Measurements from ENCODE around the gene CTNND2. TPM values are rescaled to one million over a fixed set of nuclear protein-coding genes. Genes with fewer than 3 reads are reported as not detected.

The CTNND2 gene
- total and polyA plus RNA-seq, 4 donors, result 0.05 to 0.50 (median 0.27) TPM

DNA sequence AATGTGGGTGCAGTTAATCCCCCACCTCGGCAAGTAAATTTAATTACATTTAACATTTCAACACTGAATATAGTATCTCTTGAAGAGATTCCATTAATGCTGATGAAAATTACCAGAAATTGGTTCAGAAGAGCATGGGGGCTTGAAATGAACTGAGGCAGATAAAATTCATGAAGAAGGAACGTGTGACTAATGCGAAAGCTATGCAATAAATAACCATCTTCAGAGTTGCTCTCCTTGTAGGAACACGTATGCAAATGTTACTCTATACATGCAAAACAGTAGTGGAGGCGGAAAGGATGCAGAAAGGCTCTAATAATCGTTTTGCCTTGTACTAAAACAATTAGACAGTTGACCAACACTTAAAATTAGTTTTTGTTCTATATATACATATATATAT lies 320.2 kb downstream of the CTNND2 start:
- Histone ChIP-seq H3K27ac (ENCODE audit: low read depth in 1 of 2, low read length in 2 of 2) (no peak overlapping the region), H3K4me1 (ENCODE audit: control insufficient read depth in 4 of 4, insufficient read depth in 4 of 4, low read length in 3 of 4) (no peaks in the 10 kb centered on the region), H3K9me3 (ENCODE audit: control insufficient read depth in 4 of 4, low read length in 3 of 4) (no peaks in the 10 kb centered on the region), H3K36me3 (ENCODE audit: control insufficient read depth in 4 of 4, insufficient read depth in 3 of 4, low read depth in 1 of 4, low read length in 3 of 4) (no peaks in the 10 kb centered on the region), H3K4me3 (ENCODE audit: low read depth in 1 of 3, low read length in 3 of 3) (no peak overlapping the region), H3K9ac (ENCODE audit: low read depth in 1 of 2, low read length in 2 of 2) (no peak overlapping the region), H3K27me3 (ENCODE audit: control insufficient read depth in 4 of 4, insufficient read depth in 4 of 4, low read length in 3 of 4) (no peaks in the 10 kb centered on the region)
- DNase-seq (ENCODE audit: low spot score), result no peak
- WGBS, result 78% methylated on average over 6 of the region's 6 CpGs
- TF ChIP-seq, protein P1, sequence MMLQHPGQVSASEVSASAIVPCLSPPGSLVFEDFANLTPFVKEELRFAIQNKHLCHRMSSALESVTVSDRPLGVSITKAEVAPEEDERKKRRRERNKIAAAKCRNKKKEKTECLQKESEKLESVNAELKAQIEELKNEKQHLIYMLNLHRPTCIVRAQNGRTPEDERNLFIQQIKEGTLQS (IDR thresholded peaks at IDR 0.05), result no peak
- TF ChIP-seq FOXA2 (IDR thresholded peaks at IDR 0.05) (no peak), TAF1 (conservative IDR thresholded peaks at IDR 0.05) (no peak), RXRA (IDR thresholded peaks at IDR 0.05) (no peak), REST (IDR thresholded peaks at IDR 0.05) (no peak), SP1 (IDR thresholded peaks at IDR 0.05) (no peak), YY1 (IDR thresholded peaks at IDR 0.05) (no peak), CTCF (IDR thresholded peaks at IDR 0.05; ENCODE audit: low read depth, low read length, missing input control) (no peak), GABPA (IDR thresholded peaks at IDR 0.05 in 1 of 2, conservative IDR thresholded peaks at IDR 0.05 in 1 of 2) (no peak), NR2F2 (IDR thresholded peaks at IDR 0.05) (no peak), RAD21 (IDR thresholded peaks at IDR 0.05) (no peak)

DNA sequence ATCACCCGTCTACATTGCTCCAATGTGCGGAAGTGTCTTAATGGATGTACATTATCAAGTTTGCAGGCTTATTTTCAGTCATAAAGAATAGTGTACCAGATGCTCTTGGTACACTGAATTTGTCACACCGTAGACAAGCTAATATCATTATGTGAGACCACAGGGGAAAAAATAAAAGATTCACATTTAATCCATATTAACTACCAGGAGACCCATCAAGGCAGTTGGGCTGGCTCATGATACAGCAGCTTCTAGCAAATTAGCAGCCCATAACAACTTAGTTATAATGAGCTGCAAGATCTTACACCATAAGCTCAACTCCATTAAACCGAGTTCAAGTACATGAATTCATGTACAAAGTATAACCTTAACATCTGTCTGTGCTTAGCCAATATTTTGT lies 324.9 kb downstream of the CTNND2 start:
- Histone ChIP-seq H3K9ac (ENCODE audit: low read depth in 1 of 2, low read length in 2 of 2) (no peak overlapping the region), H3K27me3 (ENCODE audit: control insufficient read depth in 4 of 4, insufficient read depth in 4 of 4, low read length in 3 of 4) (no peaks in the 10 kb centered on the region), H3K36me3 (ENCODE audit: control insufficient read depth in 4 of 4, insufficient read depth in 3 of 4, low read depth in 1 of 4, low read length in 3 of 4) (no peaks in the 10 kb centered on the region), H3K9me3 (ENCODE audit: control insufficient read depth in 4 of 4, low read length in 3 of 4) (no peaks in the 10 kb centered on the region), H3K27ac (ENCODE audit: low read depth in 1 of 2, low read length in 2 of 2) (no peak overlapping the region), H3K4me3 (ENCODE audit: low read depth in 1 of 3, low read length in 3 of 3) (no peak overlapping the region), H3K4me1 (ENCODE audit: control insufficient read depth in 4 of 4, insufficient read depth in 4 of 4, low read length in 3 of 4) (no peaks in the 10 kb centered on the region)
- 90% methylated on average over 4 of the region's 4 CpGs for WGBS
- DNase-seq (ENCODE audit: low spot score), result no peak
- TF ChIP-seq EGR1 (IDR thresholded peaks at IDR 0.05; ENCODE audit: low read depth in 2 of 2) (no peak), NR2F2 (IDR thresholded peaks at IDR 0.05) (no peak), TAF1 (conservative IDR thresholded peaks at IDR 0.05) (no peak), SP1 (IDR thresholded peaks at IDR 0.05) (no peak), RAD21 (IDR thresholded peaks at IDR 0.05) (no peak), FOXA2 (IDR thresholded peaks at IDR 0.05) (no peak), HNF4A (conservative IDR thresholded peaks at IDR 0.05) (no peak), YY1 (IDR thresholded peaks at IDR 0.05) (no peak), HNF4G (IDR thresholded peaks at IDR 0.05) (no peak), RXRA (IDR thresholded peaks at IDR 0.05) (no peak), REST (IDR thresholded peaks at IDR 0.05) (no peak), GABPA (IDR thresholded peaks at IDR 0.05 in 1 of 2, conservative IDR thresholded peaks at IDR 0.05 in 1 of 2) (no peak), CTCF (IDR thresholded peaks at IDR 0.05; ENCODE audit: low read depth, low read length, missing input control) (no peak), FOXA1 (IDR thresholded peaks at IDR 0.05) (no peak), JUND (IDR thresholded peaks at IDR 0.05) (no peak)
- TF ChIP-seq, protein P2, sequence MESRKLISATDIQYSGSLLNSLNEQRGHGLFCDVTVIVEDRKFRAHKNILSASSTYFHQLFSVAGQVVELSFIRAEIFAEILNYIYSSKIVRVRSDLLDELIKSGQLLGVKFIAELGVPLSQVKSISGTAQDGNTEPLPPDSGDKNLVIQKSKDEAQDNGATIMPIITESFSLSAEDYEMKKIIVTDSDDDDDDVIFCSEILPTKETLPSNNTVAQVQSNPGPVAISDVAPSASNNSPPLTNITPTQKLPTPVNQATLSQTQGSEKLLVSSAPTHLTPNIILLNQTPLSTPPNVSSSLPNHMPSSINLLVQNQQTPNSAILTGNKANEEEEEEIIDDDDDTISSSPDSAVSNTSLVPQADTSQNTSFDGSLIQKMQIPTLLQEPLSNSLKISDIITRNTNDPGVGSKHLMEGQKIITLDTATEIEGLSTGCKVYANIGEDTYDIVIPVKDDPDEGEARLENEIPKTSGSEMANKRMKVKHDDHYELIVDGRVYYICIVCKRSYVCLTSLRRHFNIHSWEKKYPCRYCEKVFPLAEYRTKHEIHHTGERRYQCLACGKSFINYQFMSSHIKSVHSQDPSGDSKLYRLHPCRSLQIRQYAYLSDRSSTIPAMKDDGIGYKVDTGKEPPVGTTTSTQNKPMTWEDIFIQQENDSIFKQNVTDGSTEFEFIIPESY (IDR thresholded peaks at IDR 0.05), result no peak
- TF ChIP-seq, protein P1 (IDR thresholded peaks at IDR 0.05), result no peak
